ENCODE results near the gene ZNF532. TPM values are rescaled to one million over a fixed set of nuclear protein-coding genes. Genes with fewer than 3 reads are reported as not detected.

ZNF532 gene
- total and polyA plus RNA-seq, 9 of the 15 experiments (the other 6 are each of a cell fraction or from before 2014, with no cell fraction given) = 0.42 TPM; not detected in 8

DNA sequence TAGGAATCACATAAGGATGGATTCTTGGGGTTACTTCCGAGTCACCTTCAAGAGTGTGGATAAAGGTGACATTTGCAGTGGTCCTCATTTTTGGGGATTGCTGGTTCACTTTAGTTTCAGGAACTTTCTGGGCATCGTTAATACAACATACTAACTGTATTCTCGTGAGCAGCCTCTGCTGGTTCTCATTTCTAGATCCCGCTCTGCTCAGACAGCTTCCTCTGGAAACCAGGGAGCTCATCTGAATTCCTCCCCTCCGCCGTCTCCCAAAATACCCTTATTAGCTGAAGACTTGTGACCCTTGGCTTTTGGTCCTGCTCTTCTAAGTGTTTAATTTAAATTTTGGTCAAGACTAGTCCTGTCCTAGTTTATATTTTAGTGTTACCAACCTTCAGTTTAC lies 64.5 kb downstream of the ZNF532 start:
- H2AFZ ChIP-seq (ENCODE audit: low read depth, low read length) = no peak overlapping the region
- intact Hi-C loops (cut with micrococcal nuclease) (no loop called here), in situ Hi-C loops (cut with MboI) (no loop called here)
- 1% methylated on average over 6 of the region's 6 CpGs for WGBS (ENCODE audit: insufficient coverage, low coverage, missing lambda C conversion rate)
- H3K79me2 ChIP-seq (ENCODE audit: control insufficient read depth, insufficient read depth, low read length) = no peaks in the 10 kb centered on the region
- DNase-seq (ENCODE audit: extremely low read depth in 1 of 4, low spot score in 3 of 4) = no peak
- H3K9me3 ChIP-seq (replicated peaks; ENCODE audit: control insufficient read depth, insufficient read depth, low read depth, low read length) = no peaks in the 10 kb centered on the region
- no peak overlapping the region for H3K9ac ChIP-seq (ENCODE audit: insufficient read depth in 1 of 2, low read depth in 2 of 2, low read length in 2 of 2)
- FAIRE-seq = no peak
- no peaks in the 10 kb centered on the region for H3K27me3 ChIP-seq (ENCODE audit: control insufficient read depth in 2 of 2, insufficient read depth in 2 of 2, low read length in 2 of 2)
- H3K9me1 ChIP-seq (ENCODE audit: control insufficient read depth, insufficient read depth, low read length) = no peaks in the 10 kb centered on the region
- no peak for ATAC-seq
- no peaks in the 10 kb centered on the region for H4K20me1 ChIP-seq (replicated peaks; ENCODE audit: control insufficient read depth, insufficient read depth, low read length)
- no peak for TF ChIP-seq NUFIP1 (IDR thresholded peaks at IDR 0.05; ENCODE audit: partially characterized antibody)
- no peak for TF ChIP-seq ARID1B (IDR thresholded peaks at IDR 0.05)
- TF ChIP-seq, protein P1, sequence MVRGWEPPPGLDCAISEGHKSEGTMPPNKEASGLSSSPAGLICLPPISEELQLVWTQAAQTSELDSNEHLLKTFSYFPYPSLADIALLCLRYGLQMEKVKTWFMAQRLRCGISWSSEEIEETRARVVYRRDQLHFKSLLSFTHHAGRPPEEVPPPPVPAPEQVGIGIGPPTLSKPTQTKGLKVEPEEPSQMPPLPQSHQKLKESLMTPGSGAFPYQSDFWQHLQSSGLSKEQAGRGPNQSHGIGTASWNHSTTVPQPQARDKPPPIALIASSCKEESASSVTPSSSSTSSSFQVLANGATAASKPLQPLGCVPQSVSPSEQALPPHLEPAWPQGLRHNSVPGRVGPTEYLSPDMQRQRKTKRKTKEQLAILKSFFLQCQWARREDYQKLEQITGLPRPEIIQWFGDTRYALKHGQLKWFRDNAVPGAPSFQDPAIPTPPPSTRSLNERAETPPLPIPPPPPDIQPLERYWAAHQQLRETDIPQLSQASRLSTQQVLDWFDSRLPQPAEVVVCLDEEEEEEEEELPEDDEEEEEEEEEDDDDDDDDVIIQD (CRISPR knock-in tag; IDR thresholded peaks at IDR 0.05) = no peak
- POLR2A ChIA-PET = no interaction called here
- H3K4me2 ChIP-seq (ENCODE audit: insufficient read depth, low read length) = no peak overlapping the region
- H3K4me1 ChIP-seq (replicated peaks in 1 of 2; ENCODE audit: control insufficient read depth in 2 of 2, insufficient read depth in 2 of 2, low read length in 2 of 2) = no peaks in the 10 kb centered on the region
- no peak overlapping the region for H3K4me3 ChIP-seq
- CTCF ChIA-PET (ENCODE audit: low intra/inter-chr PET ratio) = no interaction called here
- no peaks in the 10 kb centered on the region for H3K36me3 ChIP-seq (ENCODE audit: control insufficient read depth, insufficient read depth, low read length)
- BruUV-seq (replicated peaks) = no TSS peak
- H3K27ac ChIP-seq (ENCODE audit: extremely low read depth, low read depth, low read length) = no peak overlapping the region

DNA sequence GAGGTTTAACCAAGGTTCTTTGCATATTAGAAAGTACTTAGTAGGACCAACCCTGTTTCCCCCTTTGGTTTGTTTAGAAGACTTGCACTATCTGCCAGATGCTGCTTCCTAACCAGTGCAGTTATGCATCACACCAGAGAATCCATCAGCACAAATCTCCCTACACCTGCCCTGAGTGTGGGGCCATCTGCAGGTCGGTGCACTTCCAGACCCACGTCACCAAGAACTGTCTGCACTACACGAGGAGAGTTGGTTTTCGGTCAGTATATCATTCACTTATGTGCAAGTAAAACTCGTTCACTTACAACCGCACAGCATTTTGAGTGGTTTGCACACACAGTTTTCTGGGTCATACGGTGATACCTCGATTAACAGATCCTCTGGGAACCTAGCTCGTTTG lies 69.7 kb downstream of the ZNF532 start:
- H2AFZ ChIP-seq (ENCODE audit: low read depth, low read length) = no peak overlapping the region
- in situ Hi-C loops (cut with MboI) (no loop called here), intact Hi-C loops (cut with micrococcal nuclease) (no loop called here)
- no peak overlapping the region for H3K4me2 ChIP-seq (ENCODE audit: insufficient read depth, low read length)
- no peaks in the 10 kb centered on the region for H3K9me3 ChIP-seq (replicated peaks; ENCODE audit: control insufficient read depth, insufficient read depth, low read depth, low read length)
- TF ChIP-seq RBFOX2 (IDR thresholded peaks at IDR 0.05; ENCODE audit: low read depth, low read length) = no peak
- TF ChIP-seq, protein P2, sequence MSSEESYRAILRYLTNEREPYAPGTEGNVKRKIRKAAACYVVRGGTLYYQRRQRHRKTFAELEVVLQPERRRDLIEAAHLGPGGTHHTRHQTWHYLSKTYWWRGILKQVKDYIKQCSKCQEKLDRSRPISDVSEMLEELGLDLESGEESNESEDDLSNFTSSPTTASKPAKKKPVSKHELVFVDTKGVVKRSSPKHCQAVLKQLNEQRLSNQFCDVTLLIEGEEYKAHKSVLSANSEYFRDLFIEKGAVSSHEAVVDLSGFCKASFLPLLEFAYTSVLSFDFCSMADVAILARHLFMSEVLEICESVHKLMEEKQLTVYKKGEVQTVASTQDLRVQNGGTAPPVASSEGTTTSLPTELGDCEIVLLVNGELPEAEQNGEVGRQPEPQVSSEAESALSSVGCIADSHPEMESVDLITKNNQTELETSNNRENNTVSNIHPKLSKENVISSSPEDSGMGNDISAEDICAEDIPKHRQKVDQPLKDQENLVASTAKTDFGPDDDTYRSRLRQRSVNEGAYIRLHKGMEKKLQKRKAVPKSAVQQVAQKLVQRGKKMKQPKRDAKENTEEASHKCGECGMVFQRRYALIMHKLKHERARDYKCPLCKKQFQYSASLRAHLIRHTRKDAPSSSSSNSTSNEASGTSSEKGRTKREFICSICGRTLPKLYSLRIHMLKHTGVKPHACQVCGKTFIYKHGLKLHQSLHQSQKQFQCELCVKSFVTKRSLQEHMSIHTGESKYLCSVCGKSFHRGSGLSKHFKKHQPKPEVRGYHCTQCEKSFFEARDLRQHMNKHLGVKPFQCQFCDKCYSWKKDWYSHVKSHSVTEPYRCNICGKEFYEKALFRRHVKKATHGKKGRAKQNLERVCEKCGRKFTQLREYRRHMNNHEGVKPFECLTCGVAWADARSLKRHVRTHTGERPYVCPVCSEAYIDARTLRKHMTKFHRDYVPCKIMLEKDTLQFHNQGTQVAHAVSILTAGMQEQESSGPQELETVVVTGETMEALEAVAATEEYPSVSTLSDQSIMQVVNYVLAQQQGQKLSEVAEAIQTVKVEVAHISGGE (CRISPR knock-in tag; IDR thresholded peaks at IDR 0.05) = no peak
- no peak for TF ChIP-seq ZFP30 (CRISPR knock-in tag; IDR thresholded peaks at IDR 0.05; ENCODE audit: borderline replicate concordance)
- no peak for TF ChIP-seq PHF20 (IDR thresholded peaks at IDR 0.05; ENCODE audit: partially characterized antibody)
- TF ChIP-seq TSC22D4 (tag; IDR thresholded peaks at IDR 0.05) = no peak
- no TSS peak for BruUV-seq (replicated peaks)
- H3K4me3 ChIP-seq = no peak overlapping the region
- no peaks in the 10 kb centered on the region for H3K4me1 ChIP-seq (replicated peaks in 1 of 2; ENCODE audit: control insufficient read depth in 2 of 2, insufficient read depth in 2 of 2, low read length in 2 of 2)
- POLR2A ChIA-PET = no interaction called here
- no peak overlapping the region for H3K27ac ChIP-seq (ENCODE audit: extremely low read depth, low read depth, low read length)
- FAIRE-seq (no peak), ATAC-seq (no peak), DNase-seq (ENCODE audit: extremely low read depth in 1 of 4, low spot score in 3 of 4) (no peak)
- H3K27me3 ChIP-seq (ENCODE audit: control insufficient read depth in 2 of 2, insufficient read depth in 2 of 2, low read length in 2 of 2) = no peaks in the 10 kb centered on the region
- H3K36me3 ChIP-seq (ENCODE audit: control insufficient read depth, insufficient read depth, low read length) = no peaks in the 10 kb centered on the region
- CTCF ChIA-PET (ENCODE audit: low intra/inter-chr PET ratio) = no interaction called here
- WGBS (ENCODE audit: insufficient coverage, low coverage, missing lambda C conversion rate) = 2% methylated on average over 9 of the region's 9 CpGs
- H3K79me2 ChIP-seq (ENCODE audit: control insufficient read depth, insufficient read depth, low read length) = no peaks in the 10 kb centered on the region
- H4K20me1 ChIP-seq (replicated peaks; ENCODE audit: control insufficient read depth, insufficient read depth, low read length) = no peaks in the 10 kb centered on the region
- no peak overlapping the region for H3K9ac ChIP-seq (ENCODE audit: insufficient read depth in 1 of 2, low read depth in 2 of 2, low read length in 2 of 2)
- H3K9me1 ChIP-seq (ENCODE audit: control insufficient read depth, insufficient read depth, low read length) = no peaks in the 10 kb centered on the region
